Testis (tissue), 2 donors: ENCODE results near the gene GNL1.

Experiments
- CTCF ChIP-seq, 3 experiments: fragments of 450-650 bp in 2 of 3; fragments of 200-600 bp in 1 of 3; sonication (generic) in 1 of 3; IDR thresholded peaks; one replicate each; pipeline ENCODE4 v1.5.1; 2016 to 2019; ENCODE audit warnings: antibody characterized with exemption in 3 of 3, mild to moderate bottlenecking in 2 of 3, moderate library complexity in 1 of 3
- POLR2A ChIP-seq: fragments of 450-650 bp; IDR thresholded peaks from one replicate; pipeline ENCODE4 v1.6.1; 2017; ENCODE audit warnings: antibody characterized with exemption, mild to moderate bottlenecking, moderate library complexity

DNA sequence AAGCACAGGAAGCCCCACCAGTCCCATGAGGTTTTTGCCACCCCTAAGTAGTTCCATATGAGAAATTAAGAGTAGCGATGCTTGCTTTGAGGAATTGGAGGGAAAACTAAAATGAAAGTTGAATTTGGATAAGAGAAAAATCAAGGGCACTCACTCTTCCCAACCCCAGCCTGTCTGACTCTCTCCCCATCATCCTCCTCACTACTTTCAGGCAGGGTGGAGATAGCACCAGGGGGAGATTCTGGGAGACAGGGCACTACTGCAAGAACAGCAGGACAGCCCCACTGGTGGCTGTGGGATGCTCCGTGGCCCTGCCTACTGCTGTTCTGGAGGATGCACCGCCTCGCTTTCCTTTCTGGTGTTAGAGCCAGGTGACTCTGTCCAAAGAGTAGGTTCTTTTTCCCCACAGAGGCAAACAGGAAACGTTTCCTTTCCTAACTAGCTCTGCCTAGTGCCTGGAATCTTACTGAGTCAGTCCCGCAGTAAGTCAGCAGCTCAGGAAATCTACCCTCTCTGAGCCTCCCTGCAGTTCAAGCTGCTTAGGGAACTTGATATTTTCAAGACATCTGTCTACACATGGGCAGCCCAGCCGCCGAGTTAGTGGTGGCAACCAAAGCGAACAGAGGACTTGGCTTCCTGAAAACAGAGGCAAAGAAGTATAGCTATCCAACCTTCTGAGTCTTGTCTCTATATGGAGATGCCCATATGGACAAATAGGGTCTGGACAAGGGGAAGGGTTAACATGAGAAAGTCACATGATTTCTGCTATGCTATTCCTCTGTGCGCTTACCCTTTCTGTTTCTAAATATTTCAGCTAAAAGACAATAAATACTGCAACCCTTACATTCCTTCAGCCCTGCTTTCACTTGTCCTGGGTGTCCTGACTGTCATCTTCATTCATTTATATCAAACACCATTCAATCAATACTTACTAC, 55.6 kb downstream of the GNL1 start:
- TF ChIP-seq POLR2A (no peak), CTCF (IDR thresholded peaks at IDR 0.05) (no peak)
